GM21723 (cell line): ENCODE results near the gene KDM7A.

ENCODE experiments used
- ATAC-seq: cut with Tn5 transposase; IDR thresholded peaks from one replicate; pipeline ENCODE4 v1.9.1; 2021; ENCODE audit warnings: mild to moderate bottlenecking, moderate library complexity; ENCODE audit not compliant: unreplicated experiment

Gene KDM7A, protein sequence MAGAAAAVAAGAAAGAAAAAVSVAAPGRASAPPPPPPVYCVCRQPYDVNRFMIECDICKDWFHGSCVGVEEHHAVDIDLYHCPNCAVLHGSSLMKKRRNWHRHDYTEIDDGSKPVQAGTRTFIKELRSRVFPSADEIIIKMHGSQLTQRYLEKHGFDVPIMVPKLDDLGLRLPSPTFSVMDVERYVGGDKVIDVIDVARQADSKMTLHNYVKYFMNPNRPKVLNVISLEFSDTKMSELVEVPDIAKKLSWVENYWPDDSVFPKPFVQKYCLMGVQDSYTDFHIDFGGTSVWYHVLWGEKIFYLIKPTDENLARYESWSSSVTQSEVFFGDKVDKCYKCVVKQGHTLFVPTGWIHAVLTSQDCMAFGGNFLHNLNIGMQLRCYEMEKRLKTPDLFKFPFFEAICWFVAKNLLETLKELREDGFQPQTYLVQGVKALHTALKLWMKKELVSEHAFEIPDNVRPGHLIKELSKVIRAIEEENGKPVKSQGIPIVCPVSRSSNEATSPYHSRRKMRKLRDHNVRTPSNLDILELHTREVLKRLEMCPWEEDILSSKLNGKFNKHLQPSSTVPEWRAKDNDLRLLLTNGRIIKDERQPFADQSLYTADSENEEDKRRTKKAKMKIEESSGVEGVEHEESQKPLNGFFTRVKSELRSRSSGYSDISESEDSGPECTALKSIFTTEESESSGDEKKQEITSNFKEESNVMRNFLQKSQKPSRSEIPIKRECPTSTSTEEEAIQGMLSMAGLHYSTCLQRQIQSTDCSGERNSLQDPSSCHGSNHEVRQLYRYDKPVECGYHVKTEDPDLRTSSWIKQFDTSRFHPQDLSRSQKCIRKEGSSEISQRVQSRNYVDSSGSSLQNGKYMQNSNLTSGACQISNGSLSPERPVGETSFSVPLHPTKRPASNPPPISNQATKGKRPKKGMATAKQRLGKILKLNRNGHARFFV

GRCh38 chr7:140176811-140177702, at the start of gene KDM7A:
TSS of gene KDM7A (minus strand) at chr7:140176983. CDS start at chr7:140176937, 46 bp downstream.
- ATAC-seq, result peak; percentile 67

DNA sequence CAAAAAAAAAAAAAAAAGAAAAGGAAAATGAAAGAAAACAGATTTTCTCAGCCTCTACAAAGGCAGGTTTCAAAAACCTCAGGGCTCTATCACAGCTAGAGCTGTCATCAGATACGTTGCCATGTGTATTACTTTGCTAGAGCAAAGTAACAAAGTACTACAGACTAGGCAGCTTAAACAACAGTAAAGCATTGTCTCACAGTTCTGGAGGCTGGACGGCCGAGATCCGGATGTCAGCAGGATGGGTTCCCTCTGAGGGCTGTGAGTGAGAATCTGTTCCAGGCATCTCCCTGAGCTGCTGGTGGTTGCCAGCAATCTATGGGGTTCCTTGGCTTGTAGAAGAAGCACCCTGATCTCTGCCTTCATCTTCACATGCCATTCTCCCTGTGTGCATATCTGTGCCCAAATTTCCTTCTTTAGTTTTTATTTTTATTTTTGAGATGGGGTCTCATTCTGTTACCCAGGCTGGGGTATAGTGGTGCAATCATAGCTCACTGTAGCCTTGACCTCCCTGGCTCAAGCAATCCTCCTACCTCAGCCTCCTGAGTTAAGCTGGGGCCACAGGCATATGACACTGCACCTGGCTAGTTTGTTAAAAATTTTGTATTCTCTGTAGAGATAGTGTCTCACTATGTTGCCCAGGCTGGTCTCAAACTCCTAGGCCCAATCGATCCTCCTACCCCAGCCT, 48.9 kb upstream of the KDM7A start:
- no peak for ATAC-seq

- ATAC-seq, result no peak
These were observed 46.9 kb upstream of the KDM7A start for GRCh38 chr7:140223515-140224221.

GRCh38 chr7:140222814-140223213, 46.0 kb upstream of the KDM7A start:
- ATAC-seq, result peak; percentile 67

- ATAC-seq, result no peak
These were observed 43.1 kb upstream of the KDM7A start for GRCh38 chr7:140219672-140220524.

- no peak for ATAC-seq
These were observed 41.9 kb upstream of the KDM7A start for GRCh38 chr7:140218656-140219055.

- no peak for ATAC-seq
These were observed 41.1 kb upstream of the KDM7A start for GRCh38 chr7:140217750-140218501.

DNA sequence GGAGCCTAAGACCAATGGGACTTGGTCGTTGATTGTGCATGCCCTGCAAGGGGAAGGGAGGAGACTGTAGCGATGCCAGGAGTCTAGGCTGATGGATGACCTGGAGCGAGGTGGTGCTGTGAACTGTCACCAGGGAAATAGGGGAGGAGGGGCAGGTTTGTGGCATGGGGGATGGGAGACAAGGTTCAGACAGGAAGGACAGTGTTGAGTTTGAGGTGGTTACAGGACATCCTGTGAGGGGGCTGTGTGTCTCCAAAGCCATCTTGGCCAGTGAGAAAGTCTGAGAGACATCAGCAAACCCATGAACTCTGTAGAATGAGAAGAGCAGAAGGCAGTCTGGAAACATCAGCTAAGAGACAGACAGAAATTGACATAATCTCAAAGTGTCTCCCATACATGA, 38.5 kb upstream of the KDM7A start:
- no peak for ATAC-seq

DNA sequence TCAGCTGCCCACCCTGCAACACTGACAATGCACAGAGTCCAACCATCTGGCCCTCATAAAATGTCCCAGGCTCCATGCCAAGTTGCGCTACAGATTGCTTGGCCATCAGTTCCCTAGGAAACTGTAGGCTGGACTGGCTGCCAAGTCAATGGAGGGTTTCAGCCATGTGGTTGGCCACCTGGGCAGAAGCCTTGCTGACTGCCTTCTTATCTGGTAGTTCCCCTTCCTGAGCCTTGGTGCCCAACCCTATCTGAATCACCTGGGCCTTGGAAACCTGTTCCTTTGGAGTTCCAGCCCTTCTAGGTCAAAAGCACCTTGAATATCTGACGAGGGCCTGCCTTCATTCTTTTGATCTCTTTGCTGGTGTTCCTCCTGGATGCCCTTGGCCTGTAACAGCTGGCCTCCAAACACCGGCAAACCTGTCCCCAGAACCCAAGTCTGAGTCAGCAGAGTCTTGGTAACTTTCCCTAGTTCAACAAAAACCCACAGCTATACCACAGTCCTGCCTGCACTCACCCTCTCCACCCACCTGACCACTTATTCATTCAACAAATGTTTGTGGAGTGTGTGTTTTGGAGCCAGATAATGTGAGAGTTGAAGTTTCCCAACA, 37.4 kb upstream of the KDM7A start:
- peak; percentile 27 for ATAC-seq

DNA sequence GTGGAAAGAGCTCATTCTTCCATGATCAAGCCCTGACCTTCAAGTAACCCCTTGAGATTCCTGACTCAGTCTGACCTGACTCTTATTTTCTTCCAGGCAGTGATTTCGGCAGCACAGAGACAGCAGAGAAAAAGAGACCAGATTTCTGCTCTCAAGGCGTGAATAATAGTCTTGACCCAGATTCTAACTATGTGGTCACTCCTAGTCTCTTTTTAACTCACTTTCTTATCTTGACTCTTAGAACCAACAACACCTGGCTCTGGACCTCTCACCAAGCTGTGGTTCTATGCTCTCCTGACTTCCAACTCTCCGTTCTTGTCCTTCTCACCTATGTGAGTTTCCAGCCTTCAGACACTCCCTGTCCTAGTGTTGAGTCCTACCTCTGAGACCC, 36.9 kb upstream of the KDM7A start:
- ATAC-seq, result peak; percentile 20

DNA sequence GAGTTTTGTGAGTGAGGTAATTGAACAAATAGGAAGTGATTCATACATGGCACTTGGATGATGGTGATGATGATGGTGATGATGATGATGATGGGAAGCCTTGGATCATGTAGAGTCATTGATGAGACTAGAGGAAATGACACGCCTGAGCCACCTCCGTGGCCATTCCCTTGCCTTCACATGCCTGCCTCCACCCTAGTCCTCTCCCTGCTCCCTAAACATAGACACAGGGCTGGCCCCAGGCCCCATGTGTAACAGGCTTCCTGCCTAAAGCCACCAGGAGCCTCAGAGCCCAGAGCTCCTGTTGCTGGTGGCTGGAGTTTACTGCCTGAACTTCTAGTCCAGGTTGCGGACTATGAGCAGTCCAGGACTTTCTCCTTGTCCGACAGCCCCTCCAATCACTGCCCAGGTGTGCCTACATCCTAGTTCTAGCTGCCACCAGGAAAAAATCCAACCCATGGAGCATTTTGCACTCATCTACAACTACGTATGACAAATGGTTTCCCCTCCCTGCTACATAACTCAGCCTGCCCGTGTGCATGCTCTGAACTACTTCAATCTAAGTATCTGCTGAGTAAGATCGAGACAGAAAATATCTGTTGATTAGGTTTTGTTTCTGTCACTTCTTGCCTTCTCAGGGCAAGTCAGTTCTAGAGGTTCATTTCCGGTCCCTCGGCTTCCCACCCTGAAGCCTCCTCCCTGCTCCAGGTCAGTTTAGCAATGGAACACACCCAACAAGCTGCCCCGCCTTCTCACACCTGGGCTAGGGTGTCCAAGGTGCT, 35.5 kb upstream of the KDM7A start:
- peak; percentile 58 for ATAC-seq

DNA sequence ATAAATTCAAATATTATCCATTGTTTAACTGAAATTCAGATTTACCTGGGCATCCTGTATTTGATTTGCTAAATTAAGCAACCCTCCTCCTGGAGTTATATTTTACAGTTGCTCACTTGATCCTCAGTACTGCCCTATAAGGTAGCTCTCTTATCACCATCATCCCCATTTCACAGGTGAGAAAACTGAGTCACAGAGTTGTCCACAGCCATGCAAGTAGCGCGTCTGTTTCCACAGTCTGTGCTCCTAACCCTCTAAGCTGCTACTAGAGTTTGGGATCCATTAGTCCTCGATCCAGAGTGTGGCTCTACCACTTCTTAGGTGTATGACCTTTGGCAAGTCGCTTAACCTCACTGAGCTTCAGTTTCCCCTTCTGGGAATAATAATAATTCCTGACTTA, 34.9 kb upstream of the KDM7A start:
- no peak for ATAC-seq

DNA sequence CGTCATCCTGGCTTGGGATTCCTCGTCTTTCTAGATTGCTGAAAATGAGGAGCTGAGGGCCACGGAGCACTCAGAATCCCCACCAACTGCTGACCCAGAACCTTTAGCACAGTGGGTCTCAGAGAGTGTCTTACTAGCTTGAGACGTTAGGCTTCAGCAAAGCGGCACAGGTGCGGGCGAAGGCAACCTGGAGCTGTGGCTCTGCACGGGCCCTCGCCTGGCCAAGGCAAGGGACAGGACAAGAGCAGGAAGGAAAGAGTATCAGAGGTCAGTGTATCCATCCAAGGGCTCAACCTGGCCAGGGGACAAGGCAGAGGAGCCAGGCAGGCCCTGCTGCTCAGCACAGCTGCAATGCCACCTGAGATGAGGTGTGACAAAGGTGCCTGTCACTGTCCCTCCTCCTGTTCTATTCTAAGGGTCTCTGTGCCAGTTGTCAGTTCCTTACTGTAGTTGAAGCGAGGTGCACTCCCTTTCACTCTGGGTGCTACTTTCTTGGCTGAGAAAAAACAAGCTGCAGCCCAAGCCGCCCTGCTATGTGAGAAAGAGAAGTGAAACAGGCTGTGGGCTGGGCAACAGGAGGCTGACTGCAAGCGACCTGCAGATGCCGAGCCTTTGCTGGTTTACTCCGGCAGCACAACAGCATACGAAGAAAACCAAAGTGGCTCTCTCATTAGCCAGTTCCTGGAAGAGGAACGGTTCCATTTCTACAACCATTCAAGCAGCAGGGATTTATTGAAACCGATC, 33.3 kb upstream of the KDM7A start:
- ATAC-seq, result peak; percentile 87

GRCh38 chr7:140206616-140207389, 30.0 kb upstream of the KDM7A start:
- ATAC-seq, result no peak

DNA sequence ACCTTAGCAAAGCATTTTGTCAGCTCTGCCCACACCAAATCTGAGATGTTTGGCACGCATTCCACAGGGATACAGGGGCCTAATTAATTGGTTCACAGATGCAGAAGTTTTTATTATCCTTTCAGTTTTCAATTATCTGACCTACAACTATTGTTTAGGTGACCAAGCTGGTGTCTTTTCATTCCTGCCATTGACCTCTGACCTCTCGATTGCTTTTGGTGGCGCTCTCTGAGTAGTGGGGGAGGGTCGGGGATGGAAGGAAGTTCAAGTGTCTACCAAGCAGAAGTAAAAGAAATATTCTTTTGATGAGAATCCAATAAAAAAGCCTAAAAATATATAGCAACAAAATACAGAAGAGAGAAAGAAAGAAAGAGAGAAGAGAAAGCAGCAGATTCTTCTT, 28.8 kb upstream of the KDM7A start:
- ATAC-seq, result no peak
